Measurements from ENCODE around the gene FBH1. TPM values are rescaled to one million over a fixed set of nuclear protein-coding genes. Genes with fewer than 3 reads are reported as not detected.

FBH1 gene
- total RNA-seq, 1 experiment from 2014 or later: 61.9 TPM

GRCh38 chr10:5929442-5929841, 39.4 kb downstream of the FBH1 start:
- peaks cover 28% of the 10 kb centered on the region for H3K36me3 ChIP-seq (ENCODE audit: insufficient read depth, low read length)

GRCh38 chr10:5930272-5930671, 40.2 kb downstream of the FBH1 start:
- no peaks in the 10 kb centered on the region for H3K9me2 ChIP-seq (replicated peaks; ENCODE audit: insufficient read depth, low read length)

More at GRCh38 chr10:5929442-5929841, 39.4 kb downstream of the FBH1 start:
- H3K9me2 ChIP-seq (replicated peaks; ENCODE audit: insufficient read depth, low read length): no peaks in the 10 kb centered on the region
- H3K4me1 ChIP-seq (ENCODE audit: low read length): no peaks in the 10 kb centered on the region
- H3K9me3 ChIP-seq (ENCODE audit: low read length): no peaks in the 10 kb centered on the region
- no peaks in the 10 kb centered on the region for H3K79me2 ChIP-seq (ENCODE audit: low read length)
- no peak overlapping the region for H3K4me3 ChIP-seq (ENCODE audit: low read length)
- no peak for DNase-seq
- no peak overlapping the region for H3K4me2 ChIP-seq (ENCODE audit: low read depth, low read length, poor library complexity, severe bottlenecking)
- no peak overlapping the region for H3K9ac ChIP-seq (ENCODE audit: low read length)
- H4K20me1 ChIP-seq (ENCODE audit: insufficient read depth, low read depth, low read length): no peaks in the 10 kb centered on the region
- H3K27me3 ChIP-seq (ENCODE audit: low read length): no peaks in the 10 kb centered on the region
- no peak overlapping the region for H3K27ac ChIP-seq (ENCODE audit: low read length)
- no peak overlapping the region for H2AFZ ChIP-seq (ENCODE audit: low read length)

GRCh38 chr10:5932345-5932744, 42.3 kb downstream of the FBH1 start:
- Histone ChIP-seq H3K27ac (ENCODE audit: low read length) (no peak overlapping the region), H3K36me3 (ENCODE audit: insufficient read depth, low read length) (peaks cover 18% of the 10 kb centered on the region), H2AFZ (ENCODE audit: low read length) (no peak overlapping the region)

More at GRCh38 chr10:5930272-5930671, 40.2 kb downstream of the FBH1 start:
- H3K9me3 ChIP-seq (ENCODE audit: low read length): no peaks in the 10 kb centered on the region
- no peak overlapping the region for H3K4me2 ChIP-seq (ENCODE audit: low read depth, low read length, poor library complexity, severe bottlenecking)
- peaks cover 28% of the 10 kb centered on the region for H3K36me3 ChIP-seq (ENCODE audit: insufficient read depth, low read length)
- no peak overlapping the region for H3K9ac ChIP-seq (ENCODE audit: low read length)
- H4K20me1 ChIP-seq (ENCODE audit: insufficient read depth, low read depth, low read length): no peaks in the 10 kb centered on the region
- no peak overlapping the region for H3K27ac ChIP-seq (ENCODE audit: low read length)
- no peaks in the 10 kb centered on the region for H3K27me3 ChIP-seq (ENCODE audit: low read length)
- H2AFZ ChIP-seq (ENCODE audit: low read length): no peak overlapping the region
- DNase-seq: no peak
- H3K4me1 ChIP-seq (ENCODE audit: low read length): no peaks in the 10 kb centered on the region
- H3K4me3 ChIP-seq (ENCODE audit: low read length): no peak overlapping the region
- no peaks in the 10 kb centered on the region for H3K79me2 ChIP-seq (ENCODE audit: low read length)

GRCh38 chr10:5933909-5934546, 44.0 kb downstream of the FBH1 start:
- H3K9me3 ChIP-seq (ENCODE audit: low read length): no peaks in the 10 kb centered on the region
- no peak overlapping the region for H3K9ac ChIP-seq (ENCODE audit: low read length)
- H3K36me3 ChIP-seq (ENCODE audit: insufficient read depth, low read length): peaks cover 16% of the 10 kb centered on the region
- H4K20me1 ChIP-seq (ENCODE audit: insufficient read depth, low read depth, low read length): no peaks in the 10 kb centered on the region
- DNase-seq: no peak
- no peaks in the 10 kb centered on the region for H3K79me2 ChIP-seq (ENCODE audit: low read length)
- no peaks in the 10 kb centered on the region for H3K4me1 ChIP-seq (ENCODE audit: low read length)
- no peaks in the 10 kb centered on the region for H3K9me2 ChIP-seq (replicated peaks; ENCODE audit: insufficient read depth, low read length)
- no peak overlapping the region for H3K4me3 ChIP-seq (ENCODE audit: low read length)
- H2AFZ ChIP-seq (ENCODE audit: low read length): no peak overlapping the region
- H3K27me3 ChIP-seq (ENCODE audit: low read length): no peaks in the 10 kb centered on the region
- no peak overlapping the region for H3K27ac ChIP-seq (ENCODE audit: low read length)
- no peak overlapping the region for H3K4me2 ChIP-seq (ENCODE audit: low read depth, low read length, poor library complexity, severe bottlenecking)

More at GRCh38 chr10:5932345-5932744, 42.3 kb downstream of the FBH1 start:
- Histone ChIP-seq H4K20me1 (ENCODE audit: insufficient read depth, low read depth, low read length) (no peaks in the 10 kb centered on the region), H3K27me3 (ENCODE audit: low read length) (no peaks in the 10 kb centered on the region), H3K9me3 (ENCODE audit: low read length) (no peaks in the 10 kb centered on the region), H3K4me2 (ENCODE audit: low read depth, low read length, poor library complexity, severe bottlenecking) (no peak overlapping the region), H3K4me1 (ENCODE audit: low read length) (no peaks in the 10 kb centered on the region), H3K9me2 (replicated peaks; ENCODE audit: insufficient read depth, low read length) (no peaks in the 10 kb centered on the region), H3K79me2 (ENCODE audit: low read length) (no peaks in the 10 kb centered on the region), H3K9ac (ENCODE audit: low read length) (no peak overlapping the region), H3K4me3 (ENCODE audit: low read length) (no peak overlapping the region)
- DNase-seq: no peak

- H3K27me3 ChIP-seq (ENCODE audit: low read length): no peaks in the 10 kb centered on the region
- H3K9me2 ChIP-seq (replicated peaks; ENCODE audit: insufficient read depth, low read length): no peaks in the 10 kb centered on the region
- H3K36me3 ChIP-seq (ENCODE audit: insufficient read depth, low read length): peaks cover 9% of the 10 kb centered on the region
- H3K9me3 ChIP-seq (ENCODE audit: low read length): no peaks in the 10 kb centered on the region
- H3K27ac ChIP-seq (ENCODE audit: low read length): no peak overlapping the region
- no peak overlapping the region for H2AFZ ChIP-seq (ENCODE audit: low read length)
- no peak overlapping the region for H3K4me3 ChIP-seq (ENCODE audit: low read length)
- H3K79me2 ChIP-seq (ENCODE audit: low read length): no peaks in the 10 kb centered on the region
- H3K9ac ChIP-seq (ENCODE audit: low read length): no peak overlapping the region
- H3K4me2 ChIP-seq (ENCODE audit: low read depth, low read length, poor library complexity, severe bottlenecking): no peak overlapping the region
- H3K4me1 ChIP-seq (ENCODE audit: low read length): no peaks in the 10 kb centered on the region
- no peak for DNase-seq
- H4K20me1 ChIP-seq (ENCODE audit: insufficient read depth, low read depth, low read length): no peaks in the 10 kb centered on the region
Observed at GRCh38 chr10:5935628-5936027, 45.6 kb downstream of the FBH1 start.

GRCh38 chr10:5937016-5937415, 47.0 kb downstream of the FBH1 start:
- Histone ChIP-seq H3K9me2 (replicated peaks; ENCODE audit: insufficient read depth, low read length) (no peaks in the 10 kb centered on the region), H3K4me2 (ENCODE audit: low read depth, low read length, poor library complexity, severe bottlenecking) (no peak overlapping the region), H3K27me3 (ENCODE audit: low read length) (no peaks in the 10 kb centered on the region)

GRCh38 chr10:5938291-5938690, 48.2 kb downstream of the FBH1 start:
- H3K9me2 ChIP-seq (replicated peaks; ENCODE audit: insufficient read depth, low read length): no peaks in the 10 kb centered on the region
- no peak overlapping the region for H3K9ac ChIP-seq (ENCODE audit: low read length)
- H3K4me1 ChIP-seq (ENCODE audit: low read length): no peaks in the 10 kb centered on the region
- no peak for DNase-seq
- no peaks in the 10 kb centered on the region for H3K27me3 ChIP-seq (ENCODE audit: low read length)
- no peaks in the 10 kb centered on the region for H4K20me1 ChIP-seq (ENCODE audit: insufficient read depth, low read depth, low read length)
- no peak overlapping the region for H3K4me2 ChIP-seq (ENCODE audit: low read depth, low read length, poor library complexity, severe bottlenecking)
- H3K36me3 ChIP-seq (ENCODE audit: insufficient read depth, low read length): no peaks in the 10 kb centered on the region
- H2AFZ ChIP-seq (ENCODE audit: low read length): no peak overlapping the region
- no peak overlapping the region for H3K27ac ChIP-seq (ENCODE audit: low read length)
- H3K79me2 ChIP-seq (ENCODE audit: low read length): no peaks in the 10 kb centered on the region
- H3K9me3 ChIP-seq (ENCODE audit: low read length): no peaks in the 10 kb centered on the region
- no peak overlapping the region for H3K4me3 ChIP-seq (ENCODE audit: low read length)

More at GRCh38 chr10:5937016-5937415, 47.0 kb downstream of the FBH1 start:
- no peaks in the 10 kb centered on the region for H3K79me2 ChIP-seq (ENCODE audit: low read length)
- H3K36me3 ChIP-seq (ENCODE audit: insufficient read depth, low read length): peaks cover 5% of the 10 kb centered on the region
- no peak overlapping the region for H3K27ac ChIP-seq (ENCODE audit: low read length)
- no peaks in the 10 kb centered on the region for H4K20me1 ChIP-seq (ENCODE audit: insufficient read depth, low read depth, low read length)
- H3K4me3 ChIP-seq (ENCODE audit: low read length): no peak overlapping the region
- H3K9me3 ChIP-seq (ENCODE audit: low read length): no peaks in the 10 kb centered on the region
- H3K9ac ChIP-seq (ENCODE audit: low read length): no peak overlapping the region
- H3K4me1 ChIP-seq (ENCODE audit: low read length): no peaks in the 10 kb centered on the region
- DNase-seq: no peak
- H2AFZ ChIP-seq (ENCODE audit: low read length): no peak overlapping the region

- no peaks in the 10 kb centered on the region for H3K9me3 ChIP-seq (ENCODE audit: low read length)
- no peak overlapping the region for H3K4me3 ChIP-seq (ENCODE audit: low read length)
- no peaks in the 10 kb centered on the region for H3K27me3 ChIP-seq (ENCODE audit: low read length)
- no peaks in the 10 kb centered on the region for H4K20me1 ChIP-seq (ENCODE audit: insufficient read depth, low read depth, low read length)
- no peaks in the 10 kb centered on the region for H3K9me2 ChIP-seq (replicated peaks; ENCODE audit: insufficient read depth, low read length)
- no peaks in the 10 kb centered on the region for H3K79me2 ChIP-seq (ENCODE audit: low read length)
- no peaks in the 10 kb centered on the region for H3K4me1 ChIP-seq (ENCODE audit: low read length)
- no peaks in the 10 kb centered on the region for H3K36me3 ChIP-seq (ENCODE audit: insufficient read depth, low read length)
- H3K4me2 ChIP-seq (ENCODE audit: low read depth, low read length, poor library complexity, severe bottlenecking): no peak overlapping the region
- no peak overlapping the region for H2AFZ ChIP-seq (ENCODE audit: low read length)
- DNase-seq: no peak
- no peak overlapping the region for H3K9ac ChIP-seq (ENCODE audit: low read length)
- H3K27ac ChIP-seq (ENCODE audit: low read length): no peak overlapping the region
Observed at GRCh38 chr10:5940807-5941218, 50.8 kb downstream of the FBH1 start.

Data from Karpas-422 (cell line).